ENCODE measurements around the gene ALCAM.

ALCAM gene

GRCh38 chr3:105435277-105435676 is 68.6 kb downstream of the ALCAM start:
- H3K4me3 ChIP-seq (ENCODE audit: low read depth, low read length) = no peak overlapping the region
- no peak for DNase-seq (ENCODE audit: low read depth)
- no peak for TF ChIP-seq CTCF (IDR thresholded peaks at IDR 0.05; ENCODE audit: insufficient read depth, low read depth, low read length, missing control alignments)

- no peak for TF ChIP-seq CTCF (IDR thresholded peaks at IDR 0.05; ENCODE audit: insufficient read depth, low read depth, low read length, missing control alignments)
- H3K4me3 ChIP-seq (ENCODE audit: low read depth, low read length) = no peak overlapping the region
- no peak for DNase-seq (ENCODE audit: low read depth)
Measured at GRCh38 chr3:105436687-105437086, 70.0 kb downstream of the ALCAM start.

GRCh38 chr3:105440113-105440512 is 73.4 kb downstream of the ALCAM start:
- H3K4me3 ChIP-seq (ENCODE audit: low read depth, low read length) = no peak overlapping the region
- no peak for TF ChIP-seq CTCF (IDR thresholded peaks at IDR 0.05; ENCODE audit: insufficient read depth, low read depth, low read length, missing control alignments)
- no peak for DNase-seq (ENCODE audit: low read depth)

- no peak overlapping the region for H3K4me3 ChIP-seq (ENCODE audit: low read depth, low read length)
- DNase-seq (ENCODE audit: low read depth) = no peak
- TF ChIP-seq CTCF (IDR thresholded peaks at IDR 0.05; ENCODE audit: insufficient read depth, low read depth, low read length, missing control alignments) = no peak
Measured at GRCh38 chr3:105444725-105445124, 78.0 kb downstream of the ALCAM start.

- DNase-seq (ENCODE audit: low read depth) = no peak
- TF ChIP-seq CTCF (IDR thresholded peaks at IDR 0.05; ENCODE audit: insufficient read depth, low read depth, low read length, missing control alignments) = no peak
- H3K4me3 ChIP-seq (ENCODE audit: low read depth, low read length) = no peak overlapping the region
Measured at GRCh38 chr3:105448338-105448982, 81.8 kb downstream of the ALCAM start.

- no peak for DNase-seq (ENCODE audit: low read depth)
- no peak overlapping the region for H3K4me3 ChIP-seq (ENCODE audit: low read depth, low read length)
- TF ChIP-seq CTCF (IDR thresholded peaks at IDR 0.05; ENCODE audit: insufficient read depth, low read depth, low read length, missing control alignments) = no peak
Measured at GRCh38 chr3:105449414-105449813, 82.7 kb downstream of the ALCAM start.

- TF ChIP-seq CTCF (IDR thresholded peaks at IDR 0.05; ENCODE audit: insufficient read depth, low read depth, low read length, missing control alignments) = no peak
- no peak overlapping the region for H3K4me3 ChIP-seq (ENCODE audit: low read depth, low read length)
- no peak for DNase-seq (ENCODE audit: low read depth)
Measured at GRCh38 chr3:105456017-105456416, 89.3 kb downstream of the ALCAM start.
